Astrocyte (in vitro differentiated cells and primary cell): ENCODE measurements around the gene ITK.

Source experiments
- CTCF ChIP-seq: IDR thresholded peaks from 2 replicates; pipeline ENCODE4 v1.5.1; 2011; ENCODE audit warnings: low read depth, mild to moderate bottlenecking, inconsistent platforms, low read length, moderate library complexity; ENCODE audit not compliant: insufficient read depth
- EZH2 ChIP-seq: IDR thresholded peaks from 2 replicates; pipeline ENCODE4 v1.6.1; 2012; ENCODE audit warnings: mild to moderate bottlenecking, low read length, inconsistent platforms; ENCODE audit not compliant: insufficient read depth

GRCh38 chr5:157215514-157216167 lies 35.0 kb downstream of the ITK start:
- TF ChIP-seq CTCF: no peak
- TF ChIP-seq EZH2: no peak
